ENCODE data around the gene ARFGEF3. TPM values are rescaled to one million over a fixed set of nuclear protein-coding genes. Genes with fewer than 3 reads are reported as not detected.

ARFGEF3 gene
- polyA plus RNA-seq, 12 donors, result 0.36 to 4.2 (median 0.82) TPM; not detected in 1

DNA sequence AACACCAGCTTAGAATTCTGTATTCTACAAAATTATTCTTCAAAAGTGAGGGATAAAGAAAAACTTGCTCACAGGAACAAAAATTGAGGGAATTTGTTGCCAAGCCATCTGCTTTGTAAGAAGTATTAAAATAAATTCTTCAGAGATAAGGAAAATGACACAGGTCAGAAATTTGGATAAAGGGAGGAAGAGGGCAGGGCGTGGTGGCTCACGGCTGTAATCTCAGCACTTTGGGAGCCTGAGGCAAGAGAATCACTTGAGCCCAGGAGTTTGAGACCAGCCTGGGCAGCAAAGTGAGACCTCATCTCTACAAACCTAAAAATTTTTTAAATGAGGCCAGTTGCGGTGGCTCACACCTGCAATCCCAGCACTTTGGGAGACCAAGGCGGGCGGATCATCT, 227.8 kb downstream of the ARFGEF3 start:
- DNase-seq, result no peak

Other genes with a start within 250 kb of the ARFGEF3 start
- gene PERP, start 54.5 kb upstream of the ARFGEF3 start, polyA plus RNA-seq (ENCODE audit: insufficient read length in 12 of 12), result 100 to 1,000 TPM in 1 of 12 donors, 10 to 100 TPM in 2, 1 to 10 TPM in 3, under 1 TPM in 5, not detected in 1; 0.54 to 112 (median 1.0) TPM
- under 1 TPM in 2 of 12 donors, not detected in 10; 0.05 to 0.07 TPM for gene PBOV1, start 56.6 kb downstream of the ARFGEF3 start, polyA plus RNA-seq (ENCODE audit: insufficient read length in 12 of 12)
- gene SMIM28, start 216.0 kb downstream of the ARFGEF3 start, polyA plus RNA-seq (ENCODE audit: insufficient read length in 12 of 12), result not detected
- 10 to 100 TPM in 11 of 12 donors, not detected in 1; 30.8 to 71.7 (median 47.2) TPM for gene HEBP2, start 242.3 kb downstream of the ARFGEF3 start, polyA plus RNA-seq (ENCODE audit: insufficient read length in 12 of 12)